Measurements from ENCODE around the gene IDS.

Gene IDS

GRCh38 chrX:149499766-149500165, 5.3 kb downstream of the IDS start:
- ChIA-PET POLR2A (ENCODE audit: low non-redundant PET) (no interaction called here), CTCF (interaction anchor here (0.6 kb wide), 1 partner anchor 15 kb away, joined by 3 read pairs; no protein-coding TSS in a partner anchor)
- no peak overlapping the region for H3K27ac ChIP-seq
- no peak for DNase-seq (ENCODE audit: low spot score)
- TF ChIP-seq CTCF (conservative IDR thresholded peaks at IDR 0.05; ENCODE audit: low read depth) = no peak

- no peak overlapping the region for H3K27ac ChIP-seq
- ChIA-PET CTCF (no interaction called here), POLR2A (ENCODE audit: low non-redundant PET) (no interaction called here)
- no peak for TF ChIP-seq CTCF (conservative IDR thresholded peaks at IDR 0.05; ENCODE audit: low read depth)
- no peak for DNase-seq (ENCODE audit: low spot score)
Observed at GRCh38 chrX:149498767-149499166, 6.3 kb downstream of the IDS start.

- ChIA-PET POLR2A (ENCODE audit: low non-redundant PET) (no interaction called here), CTCF (no interaction called here)
- peak; percentile 13 for DNase-seq (ENCODE audit: low spot score)
- TF ChIP-seq CTCF (conservative IDR thresholded peaks at IDR 0.05; ENCODE audit: low read depth) = no peak
- no peak overlapping the region for H3K27ac ChIP-seq
Observed at GRCh38 chrX:149497626-149498025, 7.5 kb downstream of the IDS start.

GRCh38 chrX:149497054-149497453, 8.1 kb downstream of the IDS start:
- no peak overlapping the region for H3K27ac ChIP-seq
- POLR2A ChIA-PET (ENCODE audit: low non-redundant PET) = no interaction called here
- no peak for DNase-seq (ENCODE audit: low spot score)
- TF ChIP-seq CTCF (conservative IDR thresholded peaks at IDR 0.05; ENCODE audit: low read depth) = no peak
- CTCF ChIA-PET = no interaction called here

GRCh38 chrX:149495573-149496071, 9.5 kb downstream of the IDS start:
- CTCF ChIA-PET = interaction anchor here (0.7 kb wide), 2 partner anchors 75 to 114 kb away, joined by 3 read pairs; no protein-coding TSS in a partner anchor
- peak; percentile 83 for DNase-seq (ENCODE audit: low spot score)
- no peak for TF ChIP-seq CTCF (conservative IDR thresholded peaks at IDR 0.05; ENCODE audit: low read depth)
- POLR2A ChIA-PET (ENCODE audit: low non-redundant PET) = no interaction called here
- peak overlapping the region; percentile 30; the same call in 1 of the 2 replicates for H3K27ac ChIP-seq

GRCh38 chrX:149494844-149495565, 10.1 kb downstream of the IDS start:
- no peak overlapping the region for H3K27ac ChIP-seq
- POLR2A ChIA-PET (ENCODE audit: low non-redundant PET) = no interaction called here
- no peak for DNase-seq (ENCODE audit: low spot score)
- TF ChIP-seq CTCF (conservative IDR thresholded peaks at IDR 0.05; ENCODE audit: low read depth) = no peak
- CTCF ChIA-PET = interaction anchor here (0.7 kb wide), 1 partner anchor 114 kb away, joined by 3 read pairs; no protein-coding TSS in a partner anchor

All from RWPE1 (cell line).